Inflammatory macrophage treated with lipopolysaccharide for 4 hours (primary cell): Measurements from ENCODE around the gene ERCC2.
"Not testable (repeated sequence)": the region's sequence is repeated elsewhere in the genome, so short reads cannot be mapped to it uniquely, and the experiment has no call there.

ENCODE experiments used
- DNase-seq: peaks from one replicate; pipeline ENCODE4 v3.0.0-alpha.2; 2020

The ERCC2 gene

GRCh38 chr19:45352914-45353796 lies 17.2 kb downstream of the ERCC2 start:
- DNase-seq, result no peak

GRCh38 chr19:45352471-45352870 lies 17.9 kb downstream of the ERCC2 start:
- DNase-seq, result no peak

- DNase-seq, result no peak
These were observed 18.3 kb downstream of the ERCC2 start for GRCh38 chr19:45352062-45352461.

GRCh38 chr19:45351401-45351952 lies 18.9 kb downstream of the ERCC2 start:
- no peak for DNase-seq

GRCh38 chr19:45350477-45351058 lies 19.8 kb downstream of the ERCC2 start:
- DNase-seq, result no peak

- no peak for DNase-seq
These were observed 20.9 kb downstream of the ERCC2 start for GRCh38 chr19:45349430-45349941.

- no peak for DNase-seq
These were observed 21.3 kb downstream of the ERCC2 start for GRCh38 chr19:45349126-45349415.

GRCh38 chr19:45348367-45349125 lies 21.8 kb downstream of the ERCC2 start:
- no peak for DNase-seq

- no peak for DNase-seq
These were observed 22.6 kb downstream of the ERCC2 start for GRCh38 chr19:45347570-45348366.

- no peak for DNase-seq
These were observed 23.9 kb downstream of the ERCC2 start for GRCh38 chr19:45346449-45346848.

GRCh38 chr19:45345506-45345860 lies 24.9 kb downstream of the ERCC2 start:
- DNase-seq, result no peak

GRCh38 chr19:45344621-45345505 lies 25.5 kb downstream of the ERCC2 start:
- no peak for DNase-seq

GRCh38 chr19:45342911-45343310 lies 27.5 kb downstream of the ERCC2 start:
- DNase-seq, result no peak

- DNase-seq, result no peak
These were observed 29.4 kb downstream of the ERCC2 start for GRCh38 chr19:45340899-45341453.

GRCh38 chr19:45340232-45340898 lies 30.0 kb downstream of the ERCC2 start, which contains the start of gene KLC3:
Gene KLC3, plus strand, starts transcription at chr19:45340750. Its CDS starts 4,792 bp downstream, at chr19:45345542.
- DNase-seq, result no peak

GRCh38 chr19:45339629-45340028 lies 30.7 kb downstream of the ERCC2 start:
- DNase-seq, result no peak

- no peak for DNase-seq
These were observed 33.6 kb downstream of the ERCC2 start for GRCh38 chr19:45336696-45337251.

- not testable (repeated sequence) for DNase-seq
These were observed 35.5 kb downstream of the ERCC2 start for GRCh38 chr19:45334881-45335280.

- DNase-seq, result no peak
These were observed 36.6 kb downstream of the ERCC2 start for GRCh38 chr19:45333609-45334303.

GRCh38 chr19:45331411-45331810 lies 39.0 kb downstream of the ERCC2 start:
- no peak for DNase-seq
